Panc1 (cell line): ENCODE data around the gene SLC27A2.

Experiments used
- CTCF ChIP-seq: fragments of 450-650 bp; IDR thresholded peaks from 2 replicates; pipeline ENCODE4 v1.5.1; 2017; ENCODE audit warnings: mild to moderate bottlenecking
- SIN3A ChIP-seq: IDR thresholded peaks from 2 replicates; pipeline ENCODE4 v1.6.1; 2012; ENCODE audit warnings: low read depth, mild to moderate bottlenecking, low read length, moderate library complexity, borderline replicate concordance; ENCODE audit not compliant: insufficient read depth
- TCF7L2 ChIP-seq: IDR thresholded peaks from 2 replicates; pipeline ENCODE4 v1.6.1; 2011; ENCODE audit warnings: mild to moderate bottlenecking, low read depth, low read length, inconsistent platforms

- TF ChIP-seq CTCF: no peak
- TF ChIP-seq SIN3A: no peak
- TF ChIP-seq TCF7L2: no peak
These were observed 6.0 kb downstream of the SLC27A2 start for GRCh38 chr15:50187997-50188396.
